Fibroblast of gingiva (primary cell): ENCODE data around the gene MAB21L3.

ENCODE experiments used
- DNase-seq: peaks from one replicate; pipeline ENCODE4 v3.0.0-alpha.2; 2011; ENCODE audit warnings: low read depth

Gene MAB21L3

DNA sequence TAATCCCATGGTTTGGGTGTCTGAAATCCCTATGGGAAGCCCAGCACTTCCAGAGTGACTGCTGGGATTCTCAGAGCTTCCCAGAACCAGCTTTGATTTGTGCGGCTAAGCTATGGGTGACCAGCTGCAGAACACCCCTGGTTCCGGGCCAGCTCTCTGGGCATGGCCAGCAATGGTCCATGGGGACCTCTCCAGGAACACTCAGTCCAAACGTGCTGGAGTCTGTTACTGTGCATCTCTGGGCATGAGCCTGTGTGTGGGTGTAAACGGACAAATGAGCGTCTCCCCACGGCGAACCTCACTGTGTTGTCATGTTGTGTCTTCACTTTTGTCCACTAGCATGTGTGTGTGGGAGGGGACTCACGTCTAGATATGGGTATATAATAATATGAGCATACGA is 54.4 kb downstream of the MAB21L3 start:
- DNase-seq: no peak

DNA sequence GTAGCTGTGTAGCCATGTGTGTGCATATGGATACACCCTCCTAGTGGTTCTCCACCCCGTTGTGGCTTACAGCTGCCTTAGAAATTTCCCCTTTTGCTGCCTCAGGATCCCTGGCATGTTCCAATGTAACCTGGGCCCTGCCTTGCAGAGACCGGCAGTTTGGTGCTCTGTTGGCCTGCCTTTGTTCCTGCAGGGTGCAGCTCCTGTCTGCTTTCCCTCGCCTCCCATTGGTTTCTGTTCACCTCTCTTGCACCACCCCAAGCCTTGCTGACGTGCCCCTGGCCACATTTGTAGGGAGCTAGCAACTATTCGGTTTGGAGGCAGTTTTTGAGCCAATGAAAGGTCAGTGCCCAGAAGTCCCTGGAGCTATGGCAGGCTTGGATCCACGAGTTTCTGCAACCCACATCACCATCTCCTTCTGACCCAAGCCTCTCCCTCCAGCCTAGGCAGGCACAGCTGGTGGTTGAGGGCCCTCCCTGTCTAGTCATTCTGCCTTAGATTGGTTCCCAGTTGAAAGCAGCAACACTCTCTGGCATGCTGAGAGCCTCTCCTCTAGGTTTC is 54.9 kb downstream of the MAB21L3 start:
- DNase-seq: no peak

DNA sequence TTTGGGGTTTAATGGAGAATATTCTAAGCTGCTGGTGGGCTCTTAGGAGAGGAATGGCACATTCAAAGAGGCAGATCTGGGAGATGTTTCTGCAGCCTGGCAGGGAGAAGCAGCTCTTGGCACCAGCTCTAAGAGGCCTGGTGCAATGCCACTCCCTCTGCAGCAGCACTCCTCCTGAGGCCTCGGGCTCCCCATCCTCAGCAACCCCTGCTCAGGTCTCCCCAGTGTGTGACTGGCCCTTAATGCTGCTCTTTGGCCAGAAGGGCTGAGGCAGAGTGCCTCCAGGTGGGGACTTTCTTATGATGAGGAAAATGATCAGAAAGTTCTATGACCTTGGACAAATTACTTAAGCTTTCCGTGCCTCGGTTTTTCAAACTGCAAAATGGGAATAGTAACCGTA is 55.5 kb downstream of the MAB21L3 start:
- DNase-seq: no peak

DNA sequence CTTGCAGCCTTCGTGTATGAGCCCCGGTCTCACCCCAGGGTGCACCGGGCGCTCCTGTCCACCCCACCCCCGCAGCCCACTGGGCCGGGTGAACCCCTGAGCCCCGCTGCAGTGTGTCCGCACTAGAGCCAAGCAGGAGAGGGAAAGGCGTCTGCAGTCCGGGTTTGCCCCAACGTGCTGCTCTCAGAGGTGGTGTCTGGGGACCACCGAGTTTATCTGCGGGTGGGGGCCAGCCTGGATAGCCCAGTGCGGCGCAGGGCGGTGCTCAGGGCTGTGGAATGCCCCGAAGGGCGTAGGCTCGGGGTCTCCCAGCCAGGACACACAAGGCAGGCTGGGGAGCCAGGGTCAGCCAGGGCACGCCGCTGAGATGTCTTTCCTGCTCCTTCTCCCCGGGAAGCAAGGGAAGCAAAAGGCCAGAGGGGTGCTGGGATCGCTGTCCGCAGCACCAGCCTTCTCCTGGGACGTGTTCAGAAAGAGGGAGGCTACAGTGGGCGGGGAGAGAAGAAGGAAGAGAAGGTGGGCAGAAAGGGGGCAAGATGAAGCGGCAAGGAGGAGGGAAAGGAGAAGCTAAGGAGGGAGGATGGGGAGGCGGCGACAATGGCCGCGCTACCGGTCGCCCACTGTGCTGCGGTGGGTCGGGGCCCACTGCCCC is 56.6 kb downstream of the MAB21L3 start:
- no peak for DNase-seq

DNA sequence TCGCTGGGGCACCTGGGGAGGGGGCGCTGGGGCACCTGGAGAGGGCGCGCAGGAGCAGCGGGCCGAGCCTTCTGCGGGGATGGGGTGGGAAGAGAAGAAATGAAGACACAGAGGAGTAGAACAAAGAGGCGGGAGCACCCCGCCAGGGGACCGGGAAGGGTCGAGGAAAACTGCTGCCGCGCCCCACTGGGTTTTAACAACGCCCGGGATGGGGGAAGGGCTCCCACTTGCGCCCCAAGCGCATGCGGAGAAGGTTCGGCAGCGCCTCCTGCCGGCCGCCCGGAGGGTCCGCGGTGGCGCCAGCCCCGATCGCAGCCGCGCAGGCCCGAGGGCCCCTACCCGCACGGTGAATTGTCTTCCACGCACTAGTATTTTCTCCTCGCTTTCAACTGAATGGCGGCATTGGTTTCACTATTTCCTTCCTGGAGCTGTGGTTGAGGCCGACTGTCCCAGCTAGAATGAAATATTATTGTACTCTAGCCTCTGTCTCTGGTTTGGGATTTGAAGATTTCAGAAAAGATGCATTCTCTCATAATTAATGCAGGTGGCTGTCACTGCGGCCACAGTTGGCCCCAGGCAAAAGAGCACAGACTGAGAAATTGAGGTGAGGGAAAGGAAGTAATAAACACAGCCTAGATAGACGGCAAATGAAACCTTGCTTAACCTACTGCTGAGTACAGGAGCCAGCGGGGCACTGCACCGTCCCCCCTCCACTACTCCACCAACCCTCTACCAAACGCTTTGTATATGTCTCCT is 57.3 kb downstream of the MAB21L3 start:
- DNase-seq: peak; percentile 56

DNA sequence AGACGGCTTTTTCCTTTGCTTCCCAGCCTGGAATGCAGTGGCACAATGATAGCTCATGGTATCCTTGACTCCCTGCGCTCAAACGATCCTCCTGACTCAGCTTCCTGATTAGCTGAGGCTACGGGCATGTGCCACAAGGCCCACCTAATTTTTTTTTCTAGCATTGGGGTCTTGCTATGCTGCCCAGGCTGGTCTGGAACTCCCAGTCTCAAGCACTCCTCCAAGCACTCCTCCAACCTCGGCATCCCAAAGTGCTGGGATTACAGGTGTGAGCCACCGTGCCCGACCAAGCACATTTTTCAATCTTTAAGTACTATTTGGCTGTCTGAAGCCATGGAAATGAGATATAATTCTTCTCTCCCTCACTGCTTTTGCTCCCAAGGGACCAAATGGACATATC is 58.7 kb downstream of the MAB21L3 start:
- no peak for DNase-seq

DNA sequence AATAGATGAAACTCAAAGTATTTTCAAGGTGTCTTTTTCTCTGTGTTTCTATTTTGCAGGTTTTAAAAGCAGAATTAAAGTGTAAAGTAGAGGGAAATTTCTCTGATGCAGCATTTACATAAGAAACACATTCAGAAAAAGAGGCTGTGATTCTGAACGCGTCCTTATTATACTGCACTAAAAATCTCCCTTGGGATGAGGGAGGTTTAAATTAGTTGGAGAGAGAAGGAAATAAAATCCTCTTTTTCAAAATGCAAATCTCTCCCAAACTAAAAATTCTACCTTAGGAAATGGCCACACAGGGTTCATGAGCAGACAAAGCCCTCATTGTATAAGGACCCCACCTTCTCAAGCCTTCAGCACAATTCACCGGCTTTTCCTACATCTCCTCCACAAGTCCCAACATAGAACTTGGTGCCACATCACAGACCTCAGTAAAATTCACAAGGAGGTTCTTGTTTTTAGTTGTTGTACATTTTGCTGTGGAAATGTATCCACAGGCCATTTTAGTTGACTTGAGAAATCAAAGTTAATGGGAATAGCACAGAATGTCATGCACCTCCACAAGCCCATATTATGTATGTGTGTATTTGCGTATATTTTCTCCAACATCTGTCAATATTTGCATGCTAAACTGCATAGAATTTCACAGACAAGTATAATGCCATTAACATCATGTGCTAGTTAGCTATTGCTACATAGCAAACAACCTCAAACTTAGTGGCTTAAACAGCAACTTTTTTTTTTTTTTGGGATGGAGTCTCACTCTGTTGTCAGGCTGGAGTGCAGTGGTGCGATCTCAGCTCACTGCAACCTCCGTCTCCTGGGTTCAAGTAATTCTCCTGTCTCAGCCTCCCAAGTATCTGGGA is 59.8 kb downstream of the MAB21L3 start:
- DNase-seq: no peak

DNA sequence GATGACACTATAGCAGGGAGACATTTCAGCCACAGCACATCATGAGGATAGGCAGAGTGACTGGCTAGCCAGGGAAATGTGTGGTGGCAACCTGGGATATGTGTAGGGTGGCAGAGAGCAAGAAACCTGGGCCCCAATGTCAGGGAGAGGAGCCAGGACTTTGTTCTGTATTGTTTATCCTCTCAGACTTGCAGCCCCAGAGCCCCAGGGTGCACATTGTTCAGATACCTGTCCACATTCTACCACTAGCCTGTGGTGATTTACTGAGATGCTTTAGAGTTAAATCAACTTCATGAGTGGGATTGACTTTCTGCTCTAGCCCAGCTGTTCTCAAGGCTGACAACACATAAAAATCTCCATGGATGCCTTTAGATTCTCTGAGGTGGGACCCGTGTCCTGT is 61.5 kb downstream of the MAB21L3 start:
- DNase-seq: no peak

DNA sequence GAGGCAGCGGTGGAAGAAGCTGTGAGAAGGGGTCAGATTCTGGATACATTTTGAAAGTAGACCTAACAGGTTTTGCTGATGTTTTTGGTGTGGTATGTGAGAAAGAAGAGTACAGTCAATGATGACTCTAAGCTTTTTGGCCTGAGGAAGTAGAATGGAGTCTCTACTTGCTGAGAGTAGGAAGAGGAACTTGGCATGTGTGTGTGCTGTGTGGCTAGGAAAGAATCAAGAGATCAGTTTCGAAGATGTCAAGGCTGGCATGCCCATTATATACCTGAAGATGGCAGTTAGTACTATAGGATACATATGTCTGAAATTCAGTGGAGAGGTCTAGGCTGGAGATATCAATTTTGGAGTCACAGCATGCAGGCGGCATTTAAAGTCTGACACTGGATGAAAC is 64.4 kb downstream of the MAB21L3 start:
- DNase-seq: no peak

DNA sequence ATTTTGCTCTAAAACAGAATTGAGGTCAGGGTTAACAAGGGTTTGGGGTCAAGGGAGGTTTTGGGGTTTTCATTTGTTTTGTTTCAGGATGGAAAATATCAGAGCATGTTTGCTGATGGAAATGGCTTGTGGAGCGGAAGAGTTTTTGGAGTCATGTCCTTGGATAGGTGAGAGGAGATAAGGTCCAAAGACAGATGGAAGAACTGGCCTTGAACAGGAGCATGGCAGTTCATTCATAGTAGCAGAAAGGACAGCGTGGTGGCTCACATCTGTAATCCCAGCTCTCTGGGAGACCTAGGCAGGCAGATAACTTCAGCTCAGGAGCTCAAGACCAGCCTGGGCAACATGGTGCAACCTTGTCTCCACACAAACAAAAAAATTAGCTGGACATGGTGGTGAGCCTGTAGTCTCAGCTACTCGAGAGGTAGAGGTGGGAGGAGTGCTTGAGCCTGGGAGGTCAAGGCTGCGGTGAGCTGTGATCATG is 65.1 kb downstream of the MAB21L3 start:
- no peak for DNase-seq

DNA sequence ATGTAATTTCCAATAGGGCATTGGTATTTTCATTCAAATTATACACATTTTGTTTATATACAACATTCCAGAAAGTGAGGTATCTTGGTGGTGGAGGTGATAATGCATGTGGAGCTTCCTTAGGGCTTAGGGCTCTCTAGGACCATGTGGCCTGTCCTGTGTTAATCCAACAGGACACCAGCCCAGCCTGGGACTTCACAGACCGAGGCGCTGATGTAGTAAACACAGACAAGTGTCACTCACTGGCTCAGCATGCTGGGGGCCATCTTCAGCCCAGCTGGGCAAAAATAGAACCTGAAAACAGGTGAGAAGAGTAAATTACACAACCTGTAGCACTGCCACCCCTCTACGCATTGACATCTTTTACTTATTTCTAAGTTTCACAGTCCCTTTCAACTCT is 66.7 kb downstream of the MAB21L3 start:
- no peak for DNase-seq

DNA sequence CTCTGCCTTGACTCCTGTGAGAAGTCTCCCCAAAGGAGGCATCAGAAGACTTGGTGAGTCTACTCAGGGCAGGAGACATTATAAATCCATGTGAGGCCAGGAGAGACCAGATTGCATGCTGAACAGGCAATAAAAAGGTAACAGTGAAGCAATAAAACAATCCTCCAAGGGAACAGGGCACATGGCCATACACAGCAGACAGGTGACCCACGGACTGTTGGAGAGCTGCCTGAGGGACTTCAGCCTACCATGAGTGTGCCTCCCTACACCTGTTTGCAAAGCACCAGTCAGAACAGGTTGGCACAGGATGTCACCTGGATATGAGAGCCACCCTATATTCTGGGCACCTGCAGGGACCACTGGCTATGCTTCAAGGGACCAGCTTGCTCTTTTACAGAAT is 67.6 kb downstream of the MAB21L3 start:
- no peak for DNase-seq

DNA sequence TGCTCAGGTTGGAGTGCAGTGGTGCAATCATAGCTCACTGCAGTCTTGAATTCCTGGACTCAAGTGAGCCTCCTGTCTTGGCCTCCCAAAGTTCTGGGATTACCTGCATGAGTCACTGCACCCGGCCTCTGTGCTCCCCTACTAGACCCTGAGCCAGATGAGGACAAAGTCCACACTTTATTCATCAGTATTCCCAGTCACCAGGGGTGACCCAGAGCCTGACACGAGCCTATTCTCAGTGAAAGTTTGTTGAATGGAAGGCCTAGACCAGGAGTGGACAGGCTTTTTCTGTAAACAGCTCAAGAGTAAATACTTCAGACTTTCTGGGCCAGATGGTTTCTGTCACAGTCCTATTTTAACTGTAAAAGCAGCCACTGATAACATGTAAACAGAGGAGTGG is 68.2 kb downstream of the MAB21L3 start:
- DNase-seq: no peak

DNA sequence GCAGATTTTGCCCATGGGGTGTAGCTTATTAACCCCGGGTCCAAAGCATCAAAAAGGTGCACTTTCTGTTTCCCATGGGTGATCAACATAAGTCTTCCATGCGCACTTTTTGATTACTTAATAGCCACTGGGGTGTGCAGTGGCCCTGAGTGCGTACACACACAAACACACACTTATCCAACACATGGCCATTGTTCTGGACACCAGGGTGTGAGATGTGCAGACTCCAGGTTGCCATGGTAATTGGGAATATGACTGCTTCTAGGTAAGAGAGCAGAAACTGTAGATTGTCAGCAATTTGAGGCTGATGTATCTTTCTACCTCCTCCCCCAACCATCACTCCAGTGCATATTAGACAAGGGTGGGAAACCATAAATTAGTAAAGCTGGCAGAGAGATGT is 68.8 kb downstream of the MAB21L3 start:
- no peak for DNase-seq

DNA sequence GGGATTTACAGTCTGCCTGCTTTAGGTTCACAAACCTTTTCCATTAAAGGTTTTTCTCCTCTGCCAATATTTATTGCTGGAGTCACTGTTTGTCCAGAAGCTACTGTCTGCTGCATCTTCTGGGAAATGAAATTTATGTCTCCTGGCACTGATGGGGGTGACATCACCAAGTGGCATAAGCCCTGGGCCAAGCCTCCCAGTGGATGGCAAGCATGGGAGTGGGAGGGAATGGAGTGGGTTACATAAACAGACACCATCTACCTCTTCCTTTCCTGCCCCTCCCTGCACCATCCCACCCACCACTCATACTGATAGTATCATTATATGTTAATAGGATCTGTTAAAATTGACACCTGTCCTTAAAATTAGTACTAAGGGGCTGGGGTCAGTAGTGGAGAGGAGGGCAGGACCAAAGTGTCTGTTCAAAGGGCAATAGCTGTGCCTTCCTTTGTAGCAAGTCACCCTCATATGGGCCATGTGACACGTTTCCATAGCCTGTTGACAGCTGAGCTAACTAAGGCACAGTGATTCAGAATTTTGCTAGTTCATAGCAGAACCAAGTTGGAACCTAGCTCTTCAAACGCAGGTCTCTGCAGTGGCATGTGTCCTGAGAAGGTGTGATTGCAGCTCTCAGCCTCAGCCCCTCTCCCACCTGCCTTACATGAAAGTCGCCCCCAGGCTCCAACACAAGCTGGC is 71.0 kb downstream of the MAB21L3 start:
- DNase-seq: no peak
